HL-60 (cell line): ENCODE data around the gene RXFP3.

Experiments used
- DNase-seq, 2 experiments: peaks; one replicate each; pipeline ENCODE4 v3.0.0-alpha.2; 2010 to 2020; ENCODE audit warnings: low read depth in 1 of 2, low spot score in 1 of 2
- H3K27ac ChIP-seq: fragments of 250-450 bp; sonication (Bioruptor Pico); replicated peaks from 2 replicates; pipeline ENCODE4 v1.5.1; 2020; ENCODE audit warnings: mild to moderate bottlenecking, moderate library complexity
- H3K27me3 ChIP-seq: fragments of 250-450 bp; sonication (Bioruptor Pico); 2 replicates; pipeline ENCODE4 v1.5.1; 2021; ENCODE audit warnings: mild to moderate bottlenecking, moderate library complexity; ENCODE audit not compliant: insufficient read depth, poor library complexity, severe bottlenecking
- H3K4me3 ChIP-seq: replicated peaks from 2 replicates; pipeline ENCODE4 v1.5.1; 2011; ENCODE audit warnings: mild to moderate bottlenecking, control low read depth, low read length; ENCODE audit not compliant: insufficient read depth
- CTCF ChIP-seq: IDR thresholded peaks from one replicate; pipeline ENCODE4 v1.5.1; 2011; ENCODE audit warnings: low read length, control low read depth, inconsistent platforms; ENCODE audit not compliant: insufficient read depth
- GABPA ChIP-seq: IDR thresholded peaks from 2 replicates; pipeline ENCODE4 v1.6.1; 2012; ENCODE audit warnings: low read depth
- POLR2AphosphoS5 ChIP-seq: IDR thresholded peaks from 2 replicates; pipeline ENCODE4 v1.6.1; 2012; ENCODE audit warnings: low read depth
- REST ChIP-seq: IDR thresholded peaks from 2 replicates; pipeline ENCODE4 v1.6.1; 2012; ENCODE audit warnings: low read depth; ENCODE audit not compliant: insufficient replicate concordance
- SPI1 ChIP-seq: IDR thresholded peaks from 2 replicates; pipeline ENCODE4 v1.6.1; 2012; ENCODE audit warnings: low read depth, mild to moderate bottlenecking, borderline replicate concordance

The RXFP3 gene

GRCh38 chr5:33980030-33980429 lies 43.8 kb downstream of the RXFP3 start:
- no peak for DNase-seq
- Histone ChIP-seq H3K4me3 (no peak overlapping the region), H3K27ac (no peak overlapping the region), H3K27me3 (no peaks in the 10 kb centered on the region)
- TF ChIP-seq GABPA (no peak), POLR2AphosphoS5 (no peak), REST (no peak), CTCF (no peak), SPI1 (no peak)

GRCh38 chr5:33981408-33982162 lies 45.4 kb downstream of the RXFP3 start:
- Histone ChIP-seq H3K4me3 (no peak overlapping the region), H3K27me3 (no peaks in the 10 kb centered on the region), H3K27ac (no peak overlapping the region)
- TF ChIP-seq GABPA (no peak), SPI1 (no peak), POLR2AphosphoS5 (no peak), REST (no peak), CTCF (no peak)
- no peak for DNase-seq

GRCh38 chr5:33984178-33984577 lies 48.0 kb downstream of the RXFP3 start:
- no peaks in the 10 kb centered on the region for H3K27me3 ChIP-seq
- no peak overlapping the region for H3K4me3 ChIP-seq
- no peak overlapping the region for H3K27ac ChIP-seq

More at GRCh38 chr5:33984178-33984577, 48.0 kb downstream of the RXFP3 start:
- no peak for TF ChIP-seq SPI1
- no peak for TF ChIP-seq GABPA
- TF ChIP-seq POLR2AphosphoS5 = no peak
- no peak for TF ChIP-seq REST
- no peak for TF ChIP-seq CTCF
- DNase-seq = no peak
